Retinal pigment epithelial cell (primary cell): ENCODE results near the gene BMPR1B.

ENCODE experiments used
- DNase-seq: peaks from one replicate; pipeline ENCODE4 v3.0.0-alpha.2; 2010; ENCODE audit warnings: low read depth
- H3K4me3 ChIP-seq: 2 replicates; pipeline ENCODE4 v1.5.1; 2011; ENCODE audit warnings: mild to moderate bottlenecking, low read length, control low read depth, moderate library complexity
- CTCF ChIP-seq: conservative IDR thresholded peaks from 2 replicates; pipeline ENCODE4 v1.5.1; 2011; ENCODE audit warnings: low read depth, low read length, control low read depth, inconsistent platforms

BMPR1B gene

GRCh38 chr4:95066050-95066449, 308.3 kb downstream of the BMPR1B start:
- no peak overlapping the region for H3K4me3 ChIP-seq
- no peak for TF ChIP-seq CTCF
- DNase-seq, result no peak

GRCh38 chr4:95068401-95068800, 310.6 kb downstream of the BMPR1B start:
- TF ChIP-seq CTCF, result no peak
- DNase-seq, result no peak
- no peak overlapping the region for H3K4me3 ChIP-seq

GRCh38 chr4:95068818-95069478, 311.2 kb downstream of the BMPR1B start:
- no peak for TF ChIP-seq CTCF
- no peak for DNase-seq

GRCh38 chr4:95071851-95072250, 314.1 kb downstream of the BMPR1B start:
- no peak for TF ChIP-seq CTCF
- no peak for DNase-seq
- H3K4me3 ChIP-seq, result no peak overlapping the region

More at GRCh38 chr4:95068818-95069478, 311.2 kb downstream of the BMPR1B start:
- H3K4me3 ChIP-seq, result no peak overlapping the region

GRCh38 chr4:95073646-95074045, 315.9 kb downstream of the BMPR1B start:
- no peak for TF ChIP-seq CTCF
- H3K4me3 ChIP-seq, result no peak overlapping the region
- no peak for DNase-seq

GRCh38 chr4:95077864-95078263, 320.1 kb downstream of the BMPR1B start:
- H3K4me3 ChIP-seq, result no peak overlapping the region
- DNase-seq, result no peak
- TF ChIP-seq CTCF, result no peak

- TF ChIP-seq CTCF, result no peak
- no peak for DNase-seq
These were observed 323.2 kb downstream of the BMPR1B start for GRCh38 chr4:95080969-95081368.

More at GRCh38 chr4:95080969-95081368, 323.2 kb downstream of the BMPR1B start:
- H3K4me3 ChIP-seq, result no peak overlapping the region
